SK-N-SH (cell line): ENCODE measurements around the gene ABCC3. TPM values are rescaled to one million over a fixed set of nuclear protein-coding genes. Genes with fewer than 3 reads are reported as not detected.

Source experiments
- CTCF ChIA-PET: fragments of 300-600, 350-600 bp; formaldehyde crosslinking; extraction: SDS; loops from one replicate; lab custom pipeline; 2021; lab: Yijun Ruan, JAX
- POLR2A ChIA-PET: fragments of 350-600 bp; sonication (Branson Sonifier 250); formaldehyde crosslinking; extraction: SDS; loops from one replicate; lab custom pipeline; 2020; ENCODE audit warnings: antibody characterized with exemption, inconsistent platforms; lab: Yijun Ruan, JAX
- DNase-seq: peaks from one replicate; pipeline ENCODE4 v3.0.0; 2012
- H2AFZ ChIP-seq: fragments of 200-600 bp; sonication (generic); 2 replicates; pipeline ENCODE4 v1.8.1; 2016; ENCODE audit warnings: antibody characterized with exemption, mild to moderate bottlenecking, low read depth
- H3F3A ChIP-seq: fragments of 200-600 bp; sonication (generic); replicated peaks from 2 replicates; pipeline ENCODE3; 2016; ENCODE audit warnings: antibody characterized with exemption, mild to moderate bottlenecking; ENCODE audit not compliant: insufficient read depth
- H3K27ac ChIP-seq, 2 experiments: fragments of 200-500 bp in 1 of 2; fragments of 200-600 bp in 1 of 2; sonication (Bioruptor generic) in 1 of 2; sonication (generic), shearing (Covaris generic) in 1 of 2; 2 replicates each; pipeline versions ENCODE4 v1.5.1 to v1.6.1; 2014 to 2016; ENCODE audit warnings: low read depth in 2 of 2, inconsistent platforms in 1 of 2, low read length in 1 of 2, mild to moderate bottlenecking in 1 of 2, mixed read lengths in 1 of 2
- H3K27me3 ChIP-seq: fragments of 200-600 bp; sonication (generic), shearing (Covaris generic); 2 replicates; pipeline ENCODE4 v1.6.1; 2016; ENCODE audit warnings: mixed run types; ENCODE audit not compliant: insufficient read depth
- H3K36me3 ChIP-seq, 2 experiments: fragments of 200-500 bp in 1 of 2; fragments of 200-600 bp in 1 of 2; sonication (Bioruptor generic) in 1 of 2; sonication (generic) in 1 of 2; replicated peaks in 1 of 2; 2 replicates each; pipeline versions ENCODE3 to v1.5.1; 2014 to 2016; ENCODE audit warnings: low read length in 1 of 2, mild to moderate bottlenecking in 1 of 2; ENCODE audit not compliant: insufficient read depth in 2 of 2, control insufficient read depth in 1 of 2
- H3K4me1 ChIP-seq, 2 experiments: fragments of 200-500 bp in 1 of 2; fragments of 200-600 bp in 1 of 2; sonication (Bioruptor generic) in 1 of 2; sonication (generic), shearing (Covaris generic) in 1 of 2; 2 replicates each; pipeline versions ENCODE4 v1.5.1 to v1.6.1; 2014 to 2016; ENCODE audit warnings: low read depth in 1 of 2, low read length in 1 of 2, mixed run types in 1 of 2; ENCODE audit not compliant: insufficient read depth in 2 of 2, control insufficient read depth in 1 of 2
- H3K4me2 ChIP-seq: fragments of 200-600 bp; sonication (generic), shearing (Covaris generic); 2 replicates; pipeline ENCODE4 v1.6.1; 2017; ENCODE audit warnings: mixed run types
- H3K4me3 ChIP-seq, 2 experiments: fragments of 200-500 bp in 1 of 2; fragments of 200-600 bp in 1 of 2; sonication (Bioruptor generic) in 1 of 2; sonication (generic), shearing (Covaris generic) in 1 of 2; 2 replicates each; pipeline versions ENCODE4 v1.5.1 to v1.8.1; 2014 to 2016; ENCODE audit warnings: low read depth in 2 of 2, inconsistent platforms in 1 of 2, low read length in 1 of 2, mild to moderate bottlenecking in 1 of 2, mixed read lengths in 1 of 2, moderate library complexity in 1 of 2
- H3K79me2 ChIP-seq: fragments of 200-600 bp; sonication (generic); 2 replicates; pipeline ENCODE4 v1.8.1; 2017; ENCODE audit warnings: mild to moderate bottlenecking; ENCODE audit not compliant: insufficient read depth
- H3K9ac ChIP-seq: fragments of 200-600 bp; sonication (generic); 2 replicates; pipeline ENCODE4 v1.6.1; 2017; ENCODE audit warnings: mixed run types
- H3K9me2 ChIP-seq: fragments of 200-600 bp; sonication (generic); 2 replicates; pipeline ENCODE4 v1.6.1; 2017; ENCODE audit warnings: mixed run types
- H3K9me3 ChIP-seq: fragments of 200-600 bp; sonication (generic); 2 replicates; pipeline ENCODE4 v1.6.1; 2017; ENCODE audit warnings: mixed run types, mild to moderate bottlenecking, moderate library complexity
- H4K20me1 ChIP-seq: fragments of 200-600 bp; sonication (generic); 2 replicates; pipeline ENCODE4 v1.6.1; 2017; ENCODE audit warnings: mild to moderate bottlenecking, mixed run types; ENCODE audit not compliant: insufficient read depth
- ELF1 ChIP-seq: IDR thresholded peaks from 2 replicates; pipeline ENCODE4 v1.4.0; 2012
- EZH2phosphoT487 ChIP-seq: fragments of 200-600 bp; sonication (generic); IDR thresholded peaks from 2 replicates; pipeline ENCODE4 v1.6.1; 2017; ENCODE audit warnings: low read depth, mixed run types, mild to moderate bottlenecking, antibody characterized with exemption, moderate library complexity, borderline replicate concordance
- FOSL2 ChIP-seq: IDR thresholded peaks from 2 replicates; pipeline ENCODE4 v1.4.0; 2012; ENCODE audit warnings: low read depth, mild to moderate bottlenecking, moderate library complexity, borderline replicate concordance
- IRF3 ChIP-seq: fragments of 150-350 bp; IDR thresholded peaks from 2 replicates; pipeline ENCODE4 v1.6.1; 2016; ENCODE audit warnings: mild to moderate bottlenecking, low read depth, low read length
- JUND ChIP-seq: IDR thresholded peaks from 2 replicates; pipeline ENCODE4 v1.4.0; 2012
- MEF2A ChIP-seq: IDR thresholded peaks from 2 replicates; pipeline ENCODE4 v1.4.0; 2012; ENCODE audit warnings: low read depth, borderline replicate concordance
- MXI1 ChIP-seq: IDR thresholded peaks from 2 replicates; pipeline ENCODE4 v1.6.1; 2012; ENCODE audit warnings: mild to moderate bottlenecking, low read depth, low read length, improper control_type of control experiment
- POLR2AphosphoS5 ChIP-seq: IDR thresholded peaks from 2 replicates; pipeline ENCODE4 v1.6.1; 2012; ENCODE audit warnings: low read depth, low read length
- RAD21 ChIP-seq: IDR thresholded peaks from 2 replicates; pipeline ENCODE4 v1.6.1; 2012; ENCODE audit warnings: mild to moderate bottlenecking, low read length
- REST ChIP-seq: IDR thresholded peaks from 2 replicates; pipeline ENCODE4 v1.6.1; 2012; ENCODE audit warnings: mild to moderate bottlenecking, low read depth, low read length, moderate library complexity
- RFX5 ChIP-seq: IDR thresholded peaks from 2 replicates; pipeline ENCODE4 v1.6.1; 2012; ENCODE audit warnings: mild to moderate bottlenecking, improper control_type of control experiment, low read length
- SMC3 ChIP-seq: IDR thresholded peaks from 2 replicates; pipeline ENCODE4 v1.6.1; 2012; ENCODE audit warnings: low read depth, low read length, improper control_type of control experiment
- TCF12 ChIP-seq: IDR thresholded peaks from 2 replicates; pipeline ENCODE4 v1.4.0; 2012
- USF1 ChIP-seq: IDR thresholded peaks from 2 replicates; pipeline ENCODE4 v1.4.0; 2012; ENCODE audit warnings: low read depth, borderline replicate concordance
- USF2 ChIP-seq: fragments of 150-350 bp; IDR thresholded peaks from 2 replicates; pipeline ENCODE4 v1.6.1; 2017; ENCODE audit warnings: antibody characterized with exemption, low read length, low read depth, borderline replicate concordance
- YY1 ChIP-seq: IDR thresholded peaks from 2 replicates; pipeline ENCODE4 v1.4.0; 2012; ENCODE audit warnings: low read depth, mild to moderate bottlenecking
- ZBTB33 ChIP-seq: IDR thresholded peaks from 2 replicates; pipeline ENCODE4 v1.4.0; 2012; ENCODE audit warnings: low read depth, borderline replicate concordance
- WGBS: methylation state at CpG from one replicate; pipeline ENCODE4 v1.1.6; 2017; ENCODE audit warnings: low lambda C conversion rate; 5-methylcytosine and 5-hydroxymethylcytosine counted together
- polyA plus RNA-seq, 3 experiments: library from polyadenylated mRNA; depleted of rRNA; stranded (reverse); fragments of >200 nt; gene quantifications; 2 replicates each; pipeline ENCODE4 v1.2.3, GENCODE V29; 2012

Gene ABCC3
- polyA plus RNA-seq, 1 of the 3 experiments (the other 2 are of a cell fraction), result 185 TPM

- TF ChIP-seq ZBTB33, result no peak
- no peak for TF ChIP-seq IRF3
- no peak for TF ChIP-seq FOSL2
- no peak; the same call in 1 of the 2 replicates for TF ChIP-seq JUND
- no peak; the same call in 1 of the 2 replicates for TF ChIP-seq POLR2AphosphoS5
- TF ChIP-seq MXI1, result 0 out of 2 replicates have a peak, but pooled peaks have one; percentile 11
- no peak for TF ChIP-seq EZH2phosphoT487
- no peak for TF ChIP-seq USF2
Observed at GRCh38 chr17:50660042-50660886, 25.6 kb downstream of the ABCC3 start (continued).

- TF ChIP-seq RAD21 (no peak), ZBTB33 (no peak), SMC3 (no peak), MEF2A (no peak), RFX5 (no peak), JUND (no peak), TCF12 (no peak), FOSL2 (no peak), YY1 (no peak), USF1 (no peak), ELF1 (no peak), REST (no peak)
- ChIA-PET CTCF (interaction anchor here (0.6 to 5.5 kb wide), 23 partner anchors 8 to 1897 kb away, joined by 3 to 38 read pairs (median 5); partner anchors contain the start of gene ABCC3), POLR2A (interaction anchor here (1.1 to 1.4 kb wide), 2 partner anchors 205 to 384 kb away, joined by 3 to 5 read pairs; partner anchors contain the start of gene TOB1)
- no peak overlapping the region for H3K4me3 ChIP-seq
- peak overlapping the region; percentile 77 for H3K27ac ChIP-seq
- H4K20me1 ChIP-seq, result no peaks in the 10 kb centered on the region
- H3K36me3 ChIP-seq, result peaks cover 10 to 23% of the 10 kb centered on the region in 2 experiments
- H3K9ac ChIP-seq, result peak overlapping the region; percentile 31; the same call in 1 of the 2 replicates
- H3K9me2 ChIP-seq, result no peaks in the 10 kb centered on the region
- WGBS, result 70% methylated on average over 10 of the region's 10 CpGs
- peaks cover 6% of the 10 kb centered on the region; the same call in 1 of the 2 replicates for H3K79me2 ChIP-seq
- peak; percentile 51 for DNase-seq
- no peak overlapping the region for H2AFZ ChIP-seq
- H3K4me2 ChIP-seq, result peak overlapping the region; percentile 56; the same call in 1 of the 2 replicates
- H3K4me1 ChIP-seq, result peaks cover 39 to 44% of the 10 kb centered on the region in 2 experiments
- H3F3A ChIP-seq, result peaks cover 38% of the 10 kb centered on the region
- H3K27me3 ChIP-seq, result no peaks in the 10 kb centered on the region
- H3K9me3 ChIP-seq, result no peaks in the 10 kb centered on the region
Observed at GRCh38 chr17:50660887-50661345, 26.2 kb downstream of the ABCC3 start.
